HL-60/S4 treated with phorbol 12-myristate 13-acetate at 8.2 ng/mL for 4 days and 3 days (cell line): ENCODE measurements around the gene HOXC12.

Experiments used
- in situ Hi-C: fragments of 300-500 bp; cut with MboI; formaldehyde crosslinking; loops from 2 replicates; pipeline ENCODE4 v1.15.0; 2022; ENCODE audit warnings: low sequenced_read_pairs

Gene HOXC12

GRCh38 chr12:53954694-53955035, at the start of gene HOXC12:
HOXC12 (plus strand) TSS chr12:53954903; CDS start chr12:53954930, 27 bp downstream.
- in situ Hi-C loops, result no loop called here

GRCh38 chr12:53907103-53907502, 47.6 kb upstream of the HOXC12 start:
- in situ Hi-C loops, result no loop called here

DNA sequence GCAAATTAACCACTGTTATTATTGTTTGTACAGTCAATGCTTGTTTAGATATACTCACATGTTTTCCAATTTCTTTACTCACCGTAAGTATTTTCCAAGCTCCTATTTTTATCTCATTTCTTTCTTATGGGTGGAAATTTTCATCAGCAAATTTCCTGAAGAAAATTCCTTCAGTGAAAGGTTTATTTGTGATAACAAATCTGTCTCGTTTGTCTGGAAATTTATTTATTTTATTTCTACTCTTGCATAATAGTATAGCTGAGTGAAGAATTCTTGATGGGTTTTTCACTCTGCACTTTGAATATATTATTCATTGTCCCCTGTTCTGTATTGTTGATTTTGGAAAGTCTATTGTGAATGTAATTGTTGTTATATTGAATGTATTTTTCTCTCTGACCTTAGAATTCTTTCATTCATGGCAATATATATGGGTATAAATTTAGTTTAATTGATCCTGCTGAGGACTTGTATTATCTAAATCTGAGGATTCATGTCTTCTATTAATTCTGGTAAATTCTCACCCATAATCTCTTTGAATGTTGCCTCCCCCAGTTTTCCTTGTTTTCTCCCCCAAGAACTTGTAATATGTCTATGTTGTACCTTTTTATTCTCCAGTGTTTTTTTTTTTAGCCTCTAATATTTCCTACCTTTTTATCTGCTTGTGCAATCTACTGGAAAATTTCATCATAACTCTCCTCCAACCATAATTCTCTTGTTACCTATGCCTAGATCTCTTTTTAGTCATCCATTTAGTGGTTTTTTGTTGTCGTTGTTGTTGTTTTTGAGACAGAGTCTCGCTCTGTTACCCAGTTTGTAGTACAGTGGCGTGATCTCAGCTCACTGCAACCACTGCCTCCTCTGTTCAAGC, 37.7 kb upstream of the HOXC12 start:
- in situ Hi-C loops, result no loop called here

GRCh38 chr12:53924521-53925405, 29.9 kb upstream of the HOXC12 start:
- in situ Hi-C loops, result no loop called here

DNA sequence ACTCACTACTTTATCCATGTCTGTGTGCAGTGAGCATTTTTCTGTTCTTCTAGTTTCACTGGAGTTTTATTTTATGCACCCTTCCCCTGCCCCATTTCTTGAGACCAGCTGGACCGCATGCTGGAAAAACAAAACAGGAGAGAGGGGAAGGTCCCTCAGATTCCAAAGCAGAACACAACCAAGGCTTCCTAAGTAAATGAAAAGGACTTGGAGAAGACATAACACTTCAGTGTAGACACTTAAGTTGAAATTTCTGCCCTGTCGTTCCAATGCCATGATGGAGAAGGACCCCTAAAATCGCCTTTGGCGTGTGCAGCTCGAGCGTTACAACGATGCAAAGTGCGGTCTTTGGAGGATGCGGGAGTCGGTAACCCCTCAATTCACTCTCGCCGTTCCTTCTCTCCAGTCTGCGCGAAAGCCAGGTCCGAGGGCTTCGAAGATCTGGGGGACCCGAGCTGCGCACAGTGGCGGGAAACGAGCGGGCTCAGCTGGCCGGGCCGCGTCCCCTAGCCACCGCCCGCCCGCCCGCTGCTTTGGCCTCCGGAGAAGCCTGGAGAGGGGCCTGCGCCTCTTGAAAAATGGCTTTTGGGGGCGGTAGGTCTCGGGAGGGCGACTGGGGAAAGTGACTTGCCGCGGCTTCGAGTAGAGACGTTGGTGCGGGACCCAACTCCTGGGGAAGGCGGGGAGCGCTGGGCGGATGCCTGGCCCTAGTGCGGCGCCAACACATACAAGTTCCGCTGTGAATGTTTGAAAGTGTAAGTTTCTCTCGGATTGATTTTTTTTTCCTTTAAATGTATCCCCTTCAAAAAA, 27.3 kb upstream of the HOXC12 start:
- in situ Hi-C loops, result no loop called here

GRCh38 chr12:53928054-53928835, 26.5 kb upstream of the HOXC12 start:
- in situ Hi-C loops, result no loop called here

GRCh38 chr12:53929527-53929926, 25.2 kb upstream of the HOXC12 start:
- in situ Hi-C loops, result no loop called here

GRCh38 chr12:53930591-53931255, 24.0 kb upstream of the HOXC12 start:
- in situ Hi-C loops, result no loop called here

DNA sequence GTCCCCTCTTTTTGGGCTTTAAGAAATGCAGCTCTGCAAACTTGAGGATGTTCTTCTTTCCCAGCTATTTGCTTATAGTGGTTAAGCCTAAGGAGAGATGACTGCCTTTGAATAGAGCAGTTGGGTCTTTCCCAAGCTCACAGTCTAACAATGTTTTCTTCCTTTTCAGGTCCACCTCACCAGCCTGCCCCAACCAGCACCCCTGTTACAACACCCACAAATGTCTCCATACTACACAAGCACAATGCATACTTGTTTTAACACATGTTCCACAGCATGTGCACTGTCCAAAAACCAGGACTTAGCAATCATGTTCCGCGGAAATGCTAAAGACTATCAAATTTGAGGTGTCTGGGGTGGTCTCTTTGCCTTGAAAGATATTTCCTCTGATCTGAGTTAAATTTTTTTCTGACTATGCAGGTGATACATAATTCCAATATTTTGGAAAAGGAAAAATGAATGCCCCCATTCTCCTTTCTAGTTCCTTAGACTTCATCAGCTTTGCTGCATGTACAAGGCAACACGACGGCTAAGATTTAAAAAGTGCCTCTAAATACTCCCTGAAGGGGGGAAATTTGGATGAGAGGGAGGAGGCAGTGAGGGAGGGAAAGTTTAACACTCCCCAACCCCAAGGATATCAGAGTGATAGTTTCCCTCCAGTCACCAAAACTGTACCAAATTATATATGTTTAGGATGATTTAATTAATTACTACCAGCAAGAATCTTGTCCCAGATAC, 22.7 kb upstream of the HOXC12 start:
- in situ Hi-C loops, result no loop called here

GRCh38 chr12:53932915-53933314, 21.8 kb upstream of the HOXC12 start:
- in situ Hi-C loops, result no loop called here

- in situ Hi-C loops, result no loop called here
Measured at GRCh38 chr12:53935383-53936341, 19.0 kb upstream of the HOXC12 start.

DNA sequence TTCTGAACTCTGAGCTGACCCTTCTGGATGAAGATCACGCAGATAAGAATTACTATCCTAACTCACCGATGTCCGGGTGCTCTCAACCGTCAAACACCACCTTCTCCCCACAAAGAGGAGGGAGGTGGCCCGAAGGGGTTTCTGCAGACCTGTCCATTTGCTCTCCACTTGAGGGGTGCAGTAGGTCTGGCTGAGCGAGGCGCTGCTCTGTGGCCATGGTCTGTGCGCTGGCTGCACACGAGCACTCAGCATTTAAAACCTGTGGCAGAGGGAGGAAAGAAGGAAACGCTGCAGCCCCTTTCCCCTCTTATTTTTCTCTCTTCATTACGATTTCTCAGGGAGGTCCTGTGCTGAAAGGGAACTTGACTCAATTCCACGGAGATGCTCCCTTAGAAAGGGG, 17.6 kb upstream of the HOXC12 start:
- in situ Hi-C loops, result no loop called here

GRCh38 chr12:53937596-53938325, 16.9 kb upstream of the HOXC12 start:
- in situ Hi-C loops, result no loop called here

GRCh38 chr12:53938326-53939140, 16.2 kb upstream of the HOXC12 start, which contains the start of gene HOXC13:
HOXC13 (plus strand) TSS chr12:53938831; CDS start chr12:53938907, 76 bp downstream.
- in situ Hi-C loops, result no loop called here

DNA sequence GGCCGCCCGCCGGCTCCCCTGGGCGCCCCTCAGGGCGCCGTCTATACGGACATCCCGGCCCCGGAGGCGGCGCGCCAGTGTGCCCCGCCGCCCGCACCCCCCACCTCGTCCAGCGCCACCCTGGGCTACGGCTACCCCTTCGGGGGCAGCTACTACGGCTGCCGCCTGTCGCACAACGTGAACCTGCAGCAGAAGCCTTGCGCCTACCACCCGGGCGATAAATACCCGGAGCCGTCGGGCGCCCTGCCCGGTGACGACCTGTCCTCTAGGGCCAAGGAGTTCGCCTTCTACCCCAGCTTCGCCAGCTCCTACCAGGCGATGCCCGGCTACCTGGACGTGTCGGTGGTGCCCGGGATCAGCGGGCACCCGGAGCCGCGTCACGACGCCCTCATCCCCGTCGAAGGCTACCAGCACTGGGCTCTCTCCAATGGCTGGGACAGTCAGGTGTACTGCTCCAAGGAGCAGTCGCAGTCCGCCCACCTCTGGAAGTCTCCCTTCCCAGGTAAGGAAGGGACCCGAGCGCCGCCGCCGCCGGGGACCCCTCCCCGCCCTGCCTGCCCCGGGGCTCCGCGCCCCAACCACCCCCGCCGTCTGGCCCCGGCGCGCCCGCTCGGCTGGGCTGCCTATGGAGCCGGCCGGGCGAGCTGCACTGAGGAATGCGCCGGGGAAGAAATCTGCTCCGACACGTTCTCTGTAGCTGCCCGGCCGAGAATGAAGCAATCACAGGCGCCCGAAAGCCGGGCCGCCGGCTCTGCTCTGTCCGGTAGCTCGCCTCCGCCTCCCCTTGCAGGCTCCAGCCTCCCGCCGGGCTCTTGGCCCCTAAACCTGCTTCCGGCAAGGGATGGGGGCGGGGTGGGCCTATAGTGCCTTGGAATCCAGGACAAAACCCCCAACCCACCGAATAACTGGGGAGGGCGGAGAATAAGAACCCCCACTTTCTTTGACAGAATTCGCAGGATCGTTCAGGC, 15.3 kb upstream of the HOXC12 start:
- in situ Hi-C loops, result no loop called here
